Measurements from ENCODE around the gene ADIPOR2.
A peak's percentile ranks its signal among the peaks of the same experiment; 100 is the strongest.
"Not testable (repeated sequence)": the region's sequence is repeated elsewhere in the genome, so short reads cannot be mapped to it uniquely, and the experiment has no call there.

The ADIPOR2 gene

DNA sequence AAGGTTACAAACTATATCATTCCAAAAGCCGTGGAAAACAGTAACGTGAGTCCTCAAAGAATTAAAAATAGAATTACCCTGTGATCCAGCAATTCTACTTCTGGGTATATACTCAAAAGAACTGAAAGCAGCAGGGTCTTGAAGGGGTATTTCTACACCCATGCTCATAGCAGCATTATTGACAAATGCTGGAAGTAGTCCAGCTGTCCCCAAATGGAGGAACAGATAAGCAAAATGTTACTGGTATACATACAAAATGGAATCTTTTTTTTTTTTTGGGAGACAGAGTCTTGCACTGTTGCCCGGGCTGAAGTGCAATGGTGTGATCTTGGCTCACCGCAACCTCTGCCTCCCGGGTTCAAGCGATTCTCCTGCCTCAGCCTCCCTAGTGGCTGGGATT, 32.9 kb downstream of the ADIPOR2 start:
- no peak overlapping the region for H3K4me3 ChIP-seq (ENCODE audit: low read depth in 1 of 2, low read length in 1 of 2)
- H3K9me3 ChIP-seq, result no peaks in the 10 kb centered on the region
- H3K36me3 ChIP-seq, result no peaks in the 10 kb centered on the region
- TF ChIP-seq, protein P1, sequence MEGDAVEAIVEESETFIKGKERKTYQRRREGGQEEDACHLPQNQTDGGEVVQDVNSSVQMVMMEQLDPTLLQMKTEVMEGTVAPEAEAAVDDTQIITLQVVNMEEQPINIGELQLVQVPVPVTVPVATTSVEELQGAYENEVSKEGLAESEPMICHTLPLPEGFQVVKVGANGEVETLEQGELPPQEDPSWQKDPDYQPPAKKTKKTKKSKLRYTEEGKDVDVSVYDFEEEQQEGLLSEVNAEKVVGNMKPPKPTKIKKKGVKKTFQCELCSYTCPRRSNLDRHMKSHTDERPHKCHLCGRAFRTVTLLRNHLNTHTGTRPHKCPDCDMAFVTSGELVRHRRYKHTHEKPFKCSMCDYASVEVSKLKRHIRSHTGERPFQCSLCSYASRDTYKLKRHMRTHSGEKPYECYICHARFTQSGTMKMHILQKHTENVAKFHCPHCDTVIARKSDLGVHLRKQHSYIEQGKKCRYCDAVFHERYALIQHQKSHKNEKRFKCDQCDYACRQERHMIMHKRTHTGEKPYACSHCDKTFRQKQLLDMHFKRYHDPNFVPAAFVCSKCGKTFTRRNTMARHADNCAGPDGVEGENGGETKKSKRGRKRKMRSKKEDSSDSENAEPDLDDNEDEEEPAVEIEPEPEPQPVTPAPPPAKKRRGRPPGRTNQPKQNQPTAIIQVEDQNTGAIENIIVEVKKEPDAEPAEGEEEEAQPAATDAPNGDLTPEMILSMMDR (IDR thresholded peaks at IDR 0.05), result no peak
- peaks cover 7 to 21% of the 10 kb centered on the region in 2 experiments for H3K4me1 ChIP-seq (ENCODE audit: control insufficient read depth in 1 of 2, insufficient read depth in 1 of 2, low read depth in 1 of 2, low read length in 1 of 2)
- no peaks in the 10 kb centered on the region for H3K27me3 ChIP-seq
- no peak overlapping the region for H3K27ac ChIP-seq

DNA sequence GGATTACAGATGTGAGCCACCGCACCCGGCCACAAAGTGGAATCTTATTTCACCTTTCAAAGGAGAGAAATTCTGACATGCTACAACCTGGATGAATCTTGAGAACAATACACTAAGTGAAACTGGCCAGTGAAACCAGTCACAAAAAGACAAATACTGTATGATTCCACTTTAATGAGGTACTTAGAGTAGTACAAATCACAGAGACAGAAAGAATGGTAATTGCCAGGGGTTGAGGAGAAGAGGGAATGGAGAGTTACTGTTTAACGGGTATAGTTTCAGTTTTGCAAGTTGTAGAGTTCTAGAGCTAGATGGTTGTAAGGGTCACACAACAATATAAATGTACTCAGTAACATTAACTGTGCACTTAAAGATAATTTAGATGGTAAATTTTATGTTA, 33.4 kb downstream of the ADIPOR2 start:
- no peaks in the 10 kb centered on the region for H3K9me3 ChIP-seq
- H3K36me3 ChIP-seq, result no peaks in the 10 kb centered on the region
- no peaks in the 10 kb centered on the region for H3K27me3 ChIP-seq
- H3K4me1 ChIP-seq (ENCODE audit: control insufficient read depth in 1 of 2, insufficient read depth in 1 of 2, low read depth in 1 of 2, low read length in 1 of 2), result peaks cover 7 to 16% of the 10 kb centered on the region in 2 experiments
- H3K27ac ChIP-seq, result no peak overlapping the region
- TF ChIP-seq, protein P1 (IDR thresholded peaks at IDR 0.05), result no peak
- H3K4me3 ChIP-seq (ENCODE audit: low read depth in 1 of 2, low read length in 1 of 2), result no peak overlapping the region

DNA sequence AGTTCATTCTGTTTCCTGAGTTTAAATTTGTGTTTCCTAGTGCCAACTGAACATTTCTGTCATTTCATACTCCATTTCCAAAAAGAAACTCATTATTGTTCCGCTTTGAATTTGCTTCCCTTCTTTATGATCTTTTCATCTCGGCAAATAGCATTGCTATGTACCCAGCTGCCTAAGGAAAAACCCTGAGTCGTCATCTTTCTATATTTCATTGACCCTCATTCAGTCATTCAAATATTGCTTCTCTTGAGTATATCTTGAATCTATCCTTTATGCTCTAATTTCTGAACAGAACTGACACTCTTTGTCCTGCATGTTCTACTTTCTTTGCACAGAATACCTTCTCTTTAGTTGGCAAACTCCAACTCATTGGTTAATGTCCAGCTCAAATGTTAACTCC, 35.9 kb downstream of the ADIPOR2 start:
- TF ChIP-seq, protein P1 (IDR thresholded peaks at IDR 0.05), result no peak
- H3K9me3 ChIP-seq, result no peaks in the 10 kb centered on the region
- peak overlapping the region; percentile 28 for H3K27ac ChIP-seq
- no peak overlapping the region for H3K4me3 ChIP-seq (ENCODE audit: low read depth in 1 of 2, low read length in 1 of 2)
- H3K36me3 ChIP-seq, result no peaks in the 10 kb centered on the region
- H3K27me3 ChIP-seq, result no peaks in the 10 kb centered on the region
- H3K4me1 ChIP-seq (ENCODE audit: control insufficient read depth in 1 of 2, insufficient read depth in 1 of 2, low read depth in 1 of 2, low read length in 1 of 2), result peaks cover 7 to 15% of the 10 kb centered on the region in 2 experiments

GRCh38 chr12:1728824-1729223, 38.0 kb downstream of the ADIPOR2 start:
- no peak overlapping the region for H3K4me3 ChIP-seq (ENCODE audit: low read depth in 1 of 2, low read length in 1 of 2)
- no peak overlapping the region for H3K27ac ChIP-seq
- H3K4me1 ChIP-seq (ENCODE audit: control insufficient read depth in 1 of 2, insufficient read depth in 1 of 2, low read depth in 1 of 2, low read length in 1 of 2), result peaks cover 7 to 15% of the 10 kb centered on the region in 2 experiments
- no peaks in the 10 kb centered on the region for H3K27me3 ChIP-seq
- H3K9me3 ChIP-seq, result no peaks in the 10 kb centered on the region
- TF ChIP-seq, protein P1 (IDR thresholded peaks at IDR 0.05), result no peak
- H3K36me3 ChIP-seq, result no peaks in the 10 kb centered on the region

DNA sequence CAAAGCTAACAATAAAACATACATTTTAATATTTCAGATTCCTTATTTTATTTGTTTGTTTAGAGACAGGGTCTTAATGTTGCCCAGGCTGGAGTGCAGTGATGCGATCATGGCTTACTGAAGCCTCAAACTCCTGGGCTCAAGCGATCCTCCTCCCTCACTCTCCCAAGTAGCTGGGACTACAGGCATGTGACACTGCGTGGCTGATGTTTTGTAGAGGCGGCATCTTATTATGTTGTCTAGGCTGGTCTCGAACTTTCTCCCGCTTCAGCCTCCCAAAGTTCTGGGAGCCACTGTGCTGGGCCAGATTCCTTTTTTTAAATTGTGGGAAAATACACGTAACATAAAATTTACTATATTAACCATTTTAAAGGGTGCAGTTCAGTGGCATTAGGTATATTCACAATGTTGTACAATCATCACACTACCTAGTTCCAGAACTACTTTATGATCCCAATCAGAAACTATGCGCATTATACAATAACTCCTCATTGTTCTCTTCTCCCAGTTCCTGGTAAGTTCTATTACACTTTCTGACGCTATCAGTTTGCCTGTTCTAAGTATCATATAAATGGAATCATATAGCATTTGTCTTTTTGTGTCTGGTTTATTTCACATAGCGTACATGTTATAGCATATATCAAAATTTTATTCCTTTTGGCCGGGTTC, 40.3 kb downstream of the ADIPOR2 start:
- H3K27me3 ChIP-seq, result no peaks in the 10 kb centered on the region
- no peaks in the 10 kb centered on the region for H3K36me3 ChIP-seq
- peaks cover 4 to 9% of the 10 kb centered on the region in 2 experiments for H3K4me1 ChIP-seq (ENCODE audit: control insufficient read depth in 1 of 2, insufficient read depth in 1 of 2, low read depth in 1 of 2, low read length in 1 of 2)
- H3K27ac ChIP-seq, result no peak overlapping the region
- H3K9me3 ChIP-seq, result no peaks in the 10 kb centered on the region
- TF ChIP-seq, protein P1 (IDR thresholded peaks at IDR 0.05), result no peak
- no peak overlapping the region for H3K4me3 ChIP-seq (ENCODE audit: low read depth in 1 of 2, low read length in 1 of 2)

DNA sequence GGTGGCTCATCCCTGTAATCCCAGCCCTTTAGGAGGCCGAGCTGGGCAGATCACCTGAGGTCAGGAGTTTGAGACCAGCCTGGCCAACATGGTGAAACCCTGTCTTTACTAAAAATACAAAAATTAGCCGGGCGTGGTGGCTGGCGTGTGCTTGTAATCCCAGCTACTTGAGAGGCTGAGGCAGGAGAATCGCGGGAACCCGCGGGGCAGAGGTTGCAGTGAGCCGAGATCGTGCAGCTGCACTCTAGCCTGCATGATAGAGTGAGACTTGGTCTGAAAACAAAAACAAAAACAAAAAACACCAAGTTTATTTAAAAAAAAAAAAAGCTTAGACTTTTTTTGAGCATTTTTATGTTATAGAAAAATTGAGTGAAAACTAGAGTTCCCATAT, 40.8 kb downstream of the ADIPOR2 start:
- not testable (repeated sequence) for H3K36me3 ChIP-seq; H3K4me3 ChIP-seq (ENCODE audit: low read depth in 1 of 2, low read length in 1 of 2); H3K9me3 ChIP-seq; H3K4me1 ChIP-seq (ENCODE audit: control insufficient read depth in 1 of 2, insufficient read depth in 1 of 2, low read depth in 1 of 2, low read length in 1 of 2); H3K27me3 ChIP-seq; H3K27ac ChIP-seq

Data from neutrophil (primary cell).